Myocyte (in vitro differentiated cells): Measurements from ENCODE around the gene DLX3. TPM values are rescaled to one million over a fixed set of nuclear protein-coding genes. Genes with fewer than 3 reads are reported as not detected.

ENCODE experiments used
- DNase-seq: peaks from one replicate; pipeline ENCODE4 v3.0.0-alpha.2; 2012; ENCODE audit warnings: low read depth
- total RNA-seq: library from RNA; depleted of rRNA; stranded (reverse); fragments of >200 nt; gene quantifications from 2 replicates; pipeline ENCODE4 v1.2.3, GENCODE V29; 2014

DLX3 gene
- total RNA-seq, 1 donor from 2014 or later: 0.13 TPM

DNA sequence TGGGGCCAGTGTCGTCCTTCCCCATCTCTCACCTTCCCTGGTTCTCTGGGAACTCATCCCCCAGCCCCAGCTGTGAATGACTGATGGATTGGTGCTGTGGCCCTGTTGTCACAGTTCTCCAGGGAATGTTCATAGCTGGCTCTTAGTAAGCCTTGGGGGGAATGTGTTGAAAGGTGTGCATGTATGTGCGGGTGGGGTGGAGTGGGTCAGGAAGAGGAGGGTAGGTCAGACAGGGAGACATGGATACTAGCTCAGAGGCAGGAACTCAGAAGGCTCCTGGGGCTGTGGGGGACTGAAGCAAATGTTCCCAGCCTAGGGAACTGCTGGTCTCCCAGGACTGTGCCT lies 21.8 kb downstream of the DLX3 start:
- DNase-seq: no peak

DNA sequence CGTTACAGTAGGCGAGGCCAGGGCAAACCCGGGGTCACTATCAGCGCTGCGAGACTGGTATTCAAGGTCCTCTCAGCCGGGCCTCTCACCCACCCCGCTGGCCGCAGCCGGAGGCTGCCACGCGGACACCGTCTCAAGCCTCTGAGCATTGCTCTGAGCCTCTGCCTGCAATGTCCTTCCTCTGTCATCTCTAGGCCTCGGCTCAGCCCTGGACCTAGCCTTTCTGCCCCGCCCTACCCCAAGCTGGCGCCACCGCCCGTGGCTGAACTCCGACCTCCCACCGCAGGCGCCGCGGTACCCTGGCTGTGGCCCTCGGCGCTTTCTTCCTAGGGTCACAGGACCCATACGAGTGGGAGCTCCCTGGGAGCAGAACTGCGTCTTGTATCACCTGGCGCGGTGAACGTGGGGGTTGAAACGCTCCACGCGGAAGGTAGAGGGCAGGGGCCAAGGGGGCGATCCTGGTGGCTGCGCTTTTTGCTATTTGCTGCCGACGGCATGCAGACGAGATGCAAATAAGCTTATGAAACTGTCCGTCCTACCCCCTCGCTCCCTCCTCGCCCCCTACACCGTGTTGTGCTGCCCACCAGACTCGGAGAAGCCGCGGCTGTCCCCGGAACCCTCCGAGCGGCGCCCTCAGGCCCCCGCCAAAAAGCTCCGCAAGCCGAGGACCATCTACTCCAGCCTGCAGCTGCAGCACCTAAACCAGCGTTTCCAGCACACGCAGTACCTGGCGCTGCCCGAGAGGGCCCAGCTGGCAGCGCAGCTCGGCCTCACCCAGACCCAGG lies 22.3 kb downstream of the DLX3 start:
- DNase-seq: no peak

DNA sequence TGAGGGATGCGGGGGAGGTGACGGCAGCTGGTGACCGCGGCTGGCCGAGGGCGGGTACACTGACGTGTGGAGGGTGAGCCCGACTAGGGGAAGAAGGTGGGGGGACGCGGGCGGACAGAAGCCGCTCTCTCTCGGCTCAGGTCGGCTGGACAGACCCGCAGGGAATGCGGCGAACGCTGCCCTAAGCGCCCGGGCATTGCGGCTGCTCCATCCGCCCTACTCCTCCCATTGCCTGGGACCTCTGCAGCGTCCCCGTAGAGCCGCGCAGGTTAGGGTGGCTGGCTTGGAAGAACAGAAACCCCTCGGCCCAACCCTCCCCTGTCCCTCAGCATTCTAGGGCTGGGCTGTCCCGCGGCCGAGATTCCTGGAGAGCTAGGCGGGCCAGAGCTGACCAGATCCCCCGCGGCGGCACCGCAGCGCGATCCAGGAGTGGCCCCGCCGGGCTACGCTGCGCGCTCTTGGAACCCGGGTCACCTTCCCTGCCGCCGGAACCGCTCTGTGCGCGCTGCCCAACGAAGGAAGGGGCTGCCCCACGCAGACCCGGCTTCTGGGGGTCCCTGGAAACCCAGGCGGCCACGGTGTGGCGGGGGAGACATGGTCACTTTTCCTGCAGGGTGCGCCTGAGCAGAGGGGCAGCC lies 23.1 kb downstream of the DLX3 start:
- peak; percentile 33 for DNase-seq

DNA sequence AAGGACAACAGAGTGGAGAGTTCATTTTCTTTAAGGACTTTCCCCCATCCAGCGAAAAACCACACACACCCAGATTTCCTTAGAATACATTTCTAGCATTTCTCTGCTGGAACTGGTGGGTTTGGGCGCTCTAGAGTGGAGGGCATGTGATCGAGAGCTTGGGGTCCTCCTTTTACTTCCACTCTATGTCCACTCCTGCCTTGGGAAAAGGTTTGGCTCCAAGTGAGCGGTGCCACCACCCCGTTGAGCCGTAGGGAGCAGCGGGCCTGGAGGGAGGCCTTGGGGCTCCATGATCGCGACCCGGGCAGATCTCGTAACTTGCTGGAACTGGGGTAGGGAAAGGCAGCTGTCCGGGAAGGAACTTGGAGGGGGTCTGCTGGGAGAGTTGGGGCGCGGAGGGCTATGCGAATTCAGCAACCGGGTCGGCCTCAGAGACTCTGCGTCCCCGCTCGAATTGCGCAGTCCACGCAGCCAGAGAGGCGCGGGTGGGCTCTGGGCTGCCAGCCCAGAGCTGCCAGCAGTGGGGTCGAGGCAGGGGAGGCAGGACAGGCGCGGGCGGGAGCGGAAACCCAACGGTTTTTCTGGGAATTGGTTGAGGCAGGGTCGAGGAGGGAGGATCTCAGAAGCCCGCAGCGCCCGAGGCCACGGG lies 23.7 kb downstream of the DLX3 start:
- DNase-seq: no peak

DNA sequence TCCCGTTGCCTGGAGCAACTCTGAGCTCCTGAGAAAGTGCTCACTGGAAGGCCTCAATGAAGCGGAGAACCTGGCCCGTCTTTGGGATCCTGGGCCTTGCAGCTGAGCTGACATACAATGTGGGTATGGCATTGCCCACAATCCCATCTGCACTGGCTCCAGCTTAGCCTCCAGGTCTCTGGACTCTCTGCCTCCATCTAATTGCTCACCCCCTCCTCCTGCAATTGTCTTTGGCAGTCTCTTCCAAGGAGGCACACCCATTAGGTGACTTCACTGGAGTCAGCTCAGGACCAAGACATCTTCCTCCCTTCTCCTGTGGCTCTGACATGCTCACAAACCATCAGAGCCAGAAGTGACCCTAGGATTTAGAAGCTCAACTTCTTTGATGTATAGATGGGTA lies 24.5 kb downstream of the DLX3 start:
- no peak for DNase-seq

DNA sequence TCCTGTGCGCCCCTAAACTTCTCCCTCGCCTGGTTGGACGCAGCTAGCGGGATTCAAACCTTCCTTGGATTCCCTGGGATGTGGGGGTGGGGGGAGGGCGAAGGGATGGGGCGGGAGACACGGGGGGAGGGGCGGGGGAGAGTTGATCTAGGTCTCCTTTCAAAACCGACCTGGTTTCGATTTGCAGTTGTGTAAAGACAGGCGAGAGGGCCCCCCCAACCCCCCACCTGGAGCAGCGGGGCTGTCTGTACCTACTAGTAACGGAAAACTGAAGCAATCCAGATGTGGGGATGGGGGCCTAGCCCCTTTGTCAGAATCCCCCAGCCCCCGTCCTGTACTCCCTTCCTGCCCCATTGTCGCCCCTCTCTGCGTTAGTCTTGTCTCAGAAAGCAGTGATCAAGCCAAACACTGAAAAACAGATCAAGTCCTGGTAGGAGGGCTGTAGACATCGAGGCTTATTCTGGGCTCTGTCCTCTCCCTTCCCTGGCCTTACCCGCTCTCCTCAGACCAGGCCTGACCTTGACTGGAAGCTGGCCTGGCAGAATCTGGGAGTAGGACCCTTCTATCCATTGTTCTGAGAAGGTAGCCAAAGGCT lies 25.1 kb downstream of the DLX3 start:
- DNase-seq: no peak

DNA sequence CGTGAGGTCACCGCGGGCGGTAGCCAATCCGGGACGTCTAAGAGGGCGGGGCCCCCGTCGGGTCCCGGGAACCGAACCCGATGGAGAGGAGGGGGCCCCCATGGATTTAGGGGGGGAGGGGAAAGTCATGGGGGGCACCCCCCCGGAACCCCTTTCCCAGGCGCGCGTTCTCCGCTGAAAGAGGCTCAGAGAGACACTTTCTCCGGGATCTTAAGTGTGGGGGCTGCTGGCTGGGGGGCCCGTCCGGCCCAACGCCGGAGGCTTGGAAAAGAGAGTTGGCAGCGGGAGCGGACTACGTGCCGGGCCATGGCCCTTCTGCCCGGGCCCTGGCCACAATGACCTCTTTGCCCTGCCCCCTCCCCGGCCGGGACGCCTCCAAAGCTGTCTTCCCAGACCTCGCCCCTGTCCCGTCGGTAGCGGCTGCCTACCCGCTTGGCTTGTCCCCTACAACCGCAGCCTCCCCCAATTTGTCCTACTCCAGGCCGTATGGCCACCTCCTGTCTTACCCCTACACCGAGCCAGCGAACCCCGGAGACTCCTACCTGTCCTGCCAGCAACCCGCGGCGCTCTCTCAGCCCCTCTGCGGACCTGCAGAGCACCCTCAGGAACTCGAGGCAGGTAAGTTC lies 25.8 kb downstream of the DLX3 start, which contains the start of gene DLX4:
Gene DLX4, plus strand, starts transcription at position 57 of the 626 bp plus-strand sequence. Its CDS starts 279 bp downstream, at position 336.
- DNase-seq: no peak

DNA sequence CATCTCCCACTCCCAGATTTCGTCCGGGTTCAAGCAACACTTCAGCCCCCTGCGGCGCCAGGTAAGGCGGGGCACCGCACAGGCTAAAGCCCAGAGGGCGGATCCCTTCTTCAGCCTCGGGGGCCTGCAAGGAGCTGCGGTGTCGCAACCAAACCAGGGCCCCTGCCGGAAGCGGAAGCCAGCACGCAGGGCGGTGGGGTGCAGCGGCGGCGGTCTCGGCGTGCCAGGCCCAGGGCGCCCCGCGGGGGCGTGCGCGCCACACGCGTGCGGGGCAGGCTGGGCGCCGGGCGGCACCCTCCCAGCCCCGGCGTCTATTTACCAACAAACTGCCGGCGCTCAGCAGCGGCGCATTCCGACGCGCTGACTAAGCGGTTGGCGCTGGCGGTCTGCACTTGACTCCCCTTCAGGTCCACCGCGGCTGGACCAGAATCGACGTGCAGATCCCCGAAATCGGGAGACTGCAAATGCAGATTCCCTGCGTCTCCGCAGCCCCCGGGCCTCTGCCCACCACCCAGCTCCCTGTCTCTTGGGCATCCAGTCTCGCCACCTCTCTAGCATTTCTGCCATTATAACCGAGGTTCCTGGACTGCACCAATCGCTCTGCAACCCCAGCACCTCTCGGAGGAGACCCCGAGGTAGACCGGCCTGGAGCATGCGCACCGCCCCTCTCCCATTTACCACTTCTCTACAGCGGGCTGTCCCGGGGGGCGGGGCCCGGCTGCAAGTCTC lies 26.5 kb downstream of the DLX3 start:
- DNase-seq: peak; percentile 69

DNA sequence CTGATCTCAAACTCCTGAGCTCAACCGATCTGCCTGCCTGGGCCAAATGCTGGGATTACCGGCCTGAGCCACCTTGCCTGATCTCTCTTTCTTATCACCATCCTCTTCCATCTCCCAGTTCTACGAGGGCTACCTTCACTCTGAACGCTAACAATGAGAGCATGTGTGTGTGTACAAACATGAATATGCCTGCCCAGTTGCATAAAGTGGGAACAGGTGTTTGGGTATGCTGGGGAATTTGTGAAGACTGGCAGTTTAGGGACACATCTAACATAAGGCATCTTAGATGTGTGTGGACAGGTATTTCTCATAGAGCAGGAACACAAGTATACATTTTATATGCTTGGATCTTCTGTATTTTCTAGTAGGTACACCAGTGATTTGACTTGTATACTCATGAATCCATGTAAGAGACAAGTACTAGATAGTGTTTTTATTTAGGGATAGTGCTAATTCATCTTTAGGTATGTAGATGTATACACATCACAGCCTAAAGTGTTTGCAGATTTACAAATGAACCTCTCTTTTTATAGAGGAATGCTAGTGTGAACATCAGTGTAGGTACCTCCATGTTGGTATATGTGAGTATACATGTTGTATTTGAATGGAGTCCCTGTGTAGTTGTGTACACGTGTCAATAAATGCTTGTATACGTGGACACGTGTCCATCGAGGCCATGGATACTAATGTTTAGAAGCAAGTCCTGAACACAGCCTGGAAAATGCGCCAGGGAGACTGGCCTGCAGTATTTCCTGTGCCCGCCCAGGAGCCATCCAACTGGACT lies 27.2 kb downstream of the DLX3 start:
- no peak for DNase-seq

DNA sequence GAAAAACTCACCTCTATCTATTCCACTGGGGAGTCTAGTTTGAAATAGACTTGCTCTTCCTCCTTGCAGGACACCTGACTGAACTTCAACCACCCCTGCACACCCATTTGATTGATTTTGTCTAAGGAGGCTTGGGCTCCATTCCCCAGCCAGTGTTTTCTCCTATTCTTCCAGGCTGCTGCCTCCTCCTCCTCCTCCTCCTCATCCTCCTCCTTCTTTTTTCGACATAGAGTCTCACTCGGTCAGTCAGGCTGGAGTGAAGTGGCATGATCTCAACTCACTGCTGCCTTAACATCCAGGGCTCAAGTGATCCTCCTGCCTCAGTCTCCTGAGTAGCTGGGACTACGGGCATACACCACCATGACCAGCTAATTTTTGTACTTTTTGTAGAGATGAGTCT lies 27.8 kb downstream of the DLX3 start:
- DNase-seq: no peak

DNA sequence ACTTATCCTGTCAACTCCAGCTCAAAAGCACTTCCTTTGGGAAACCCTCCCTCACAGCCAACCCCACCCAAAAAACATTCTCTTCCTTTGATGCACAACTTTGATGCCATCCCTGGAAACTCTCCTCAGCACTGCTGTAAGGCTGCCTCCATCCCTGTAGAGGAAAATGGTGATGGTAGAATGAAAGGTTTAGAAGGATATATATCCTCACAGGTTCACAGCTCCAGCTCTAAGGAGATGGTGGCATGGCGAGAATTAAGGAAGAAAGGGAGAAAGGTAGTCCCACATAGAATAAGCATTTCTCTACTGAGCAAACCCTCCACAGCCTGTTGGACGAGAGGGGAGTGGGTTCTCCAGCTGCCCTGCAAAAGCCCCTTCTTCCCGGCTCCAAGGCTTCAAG lies 28.3 kb downstream of the DLX3 start:
- DNase-seq: no peak

DNA sequence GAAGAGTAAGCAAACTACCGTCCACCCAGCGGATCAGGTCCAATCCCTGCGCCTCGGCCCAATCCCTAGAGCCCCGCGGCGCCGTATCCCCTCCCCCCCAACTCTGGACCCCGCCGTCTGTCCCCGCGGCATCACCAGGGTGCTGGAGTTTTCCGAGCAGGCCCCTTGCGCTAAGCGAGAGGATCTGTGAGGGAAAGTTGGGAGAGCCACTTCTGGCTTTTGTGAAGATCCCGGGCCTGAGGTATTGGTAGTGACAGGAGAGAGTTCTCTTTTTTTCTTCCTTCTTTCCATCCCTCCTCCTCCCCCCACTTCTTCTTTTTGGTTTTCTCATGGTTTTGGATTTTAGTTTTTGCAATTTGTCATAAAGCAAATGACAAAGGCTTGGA lies 29.5 kb downstream of the DLX3 start:
- DNase-seq: no peak

DNA sequence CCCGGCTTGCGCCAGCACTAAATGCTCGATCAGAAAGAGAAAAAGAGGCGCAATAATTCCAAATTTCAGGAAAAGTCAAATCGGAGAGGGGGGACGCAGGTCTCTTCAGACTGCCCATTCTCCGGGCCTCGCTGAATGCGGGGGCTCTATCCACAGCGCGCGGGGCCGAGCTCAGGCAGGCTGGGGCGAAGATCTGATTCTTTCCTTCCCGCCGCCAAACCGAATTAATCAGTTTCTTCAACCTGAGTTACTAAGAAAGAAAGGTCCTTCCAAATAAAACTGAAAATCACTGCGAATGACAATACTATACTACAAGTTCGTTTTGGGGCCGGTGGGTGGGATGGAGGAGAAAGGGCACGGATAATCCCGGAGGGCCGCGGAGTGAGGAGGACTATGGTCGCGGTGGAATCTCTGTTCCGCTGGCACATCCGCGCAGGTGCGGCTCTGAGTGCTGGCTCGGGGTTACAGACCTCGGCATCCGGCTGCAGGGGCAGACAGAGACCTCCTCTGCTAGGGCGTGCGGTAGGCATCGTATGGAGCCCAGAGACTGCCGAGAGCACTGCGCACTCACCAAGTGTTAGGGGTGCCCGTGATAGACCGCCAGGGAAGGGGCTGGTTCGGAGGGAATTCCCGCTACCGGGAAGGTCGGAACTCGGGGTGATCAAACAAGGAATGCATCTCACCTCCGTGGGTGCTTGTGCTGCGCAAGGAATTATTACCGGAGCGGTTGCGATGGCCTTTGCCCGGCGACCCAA lies 30.1 kb downstream of the DLX3 start:
- no peak for DNase-seq

DNA sequence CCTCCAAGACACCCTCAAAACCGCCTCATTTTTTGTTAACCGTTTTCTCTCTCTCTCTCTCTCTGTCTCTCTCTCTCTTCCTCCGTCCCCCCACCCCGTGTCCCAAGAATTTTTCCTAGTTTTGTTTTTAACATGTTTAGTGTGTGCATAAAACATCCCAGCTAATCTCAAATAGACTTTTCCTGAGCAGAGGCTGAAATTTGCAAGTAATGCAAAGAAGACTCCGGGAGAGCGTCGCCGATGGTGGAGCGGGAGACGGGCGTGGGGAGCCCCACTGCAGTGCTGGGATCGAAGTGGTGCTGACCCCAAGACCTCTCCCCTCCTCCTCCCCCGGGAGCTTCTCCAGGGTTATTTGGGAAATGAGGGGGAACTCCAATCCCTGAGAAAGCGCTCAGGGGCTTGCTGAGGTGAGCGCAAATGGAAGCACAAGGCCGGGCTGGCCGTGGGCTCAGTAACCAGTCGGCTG lies 30.7 kb downstream of the DLX3 start:
- DNase-seq: no peak

DNA sequence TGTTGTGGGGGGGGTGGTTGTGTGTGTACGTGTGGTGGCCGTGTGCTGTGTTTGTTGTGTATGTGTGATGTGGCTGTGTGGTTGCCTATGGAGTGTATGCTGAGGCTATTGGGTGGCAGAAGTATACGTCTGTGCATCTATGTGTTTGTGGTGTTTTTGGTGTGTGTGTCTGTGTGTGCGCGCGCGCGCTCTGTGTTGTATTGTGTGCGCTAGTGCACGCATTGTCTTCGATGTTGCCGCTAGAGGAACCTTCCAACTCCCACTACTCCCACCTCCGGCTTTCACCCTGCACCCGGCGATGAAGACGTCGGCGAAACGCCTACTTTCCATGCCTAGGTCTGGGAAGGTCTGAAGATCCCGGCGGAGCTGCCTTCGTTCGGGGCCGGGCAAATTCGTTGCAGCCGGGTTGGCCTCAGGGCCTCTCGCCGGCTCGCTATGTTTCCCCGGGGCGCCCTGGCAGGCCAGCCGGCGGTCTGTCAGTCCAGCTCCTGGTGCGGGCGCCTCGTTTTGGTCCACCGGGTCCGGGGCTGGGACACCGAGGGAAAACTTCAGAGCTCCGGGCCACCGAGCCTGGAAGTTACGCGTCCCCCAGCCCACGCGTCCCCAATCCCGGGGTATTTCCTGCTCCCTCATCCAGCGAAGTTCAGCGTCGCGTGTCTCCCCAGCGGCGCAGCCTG lies 31.3 kb downstream of the DLX3 start:
- DNase-seq: no peak

DNA sequence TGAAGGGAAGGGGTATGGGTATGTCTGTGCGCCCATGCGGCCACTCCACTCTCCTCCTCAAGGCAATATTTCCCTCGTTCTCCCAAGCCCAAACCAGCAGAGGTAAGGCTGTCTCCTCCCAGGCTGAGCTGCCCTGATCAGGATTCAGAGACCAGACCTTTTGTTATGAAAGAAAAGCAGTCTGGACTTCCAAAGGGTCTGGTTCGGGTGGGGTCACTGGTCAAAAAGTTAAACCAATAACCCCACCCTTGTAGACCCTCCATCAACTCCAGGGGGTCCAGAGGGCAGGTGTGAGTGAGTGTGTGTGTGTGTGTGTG lies 31.8 kb downstream of the DLX3 start:
- no peak for DNase-seq

DNA sequence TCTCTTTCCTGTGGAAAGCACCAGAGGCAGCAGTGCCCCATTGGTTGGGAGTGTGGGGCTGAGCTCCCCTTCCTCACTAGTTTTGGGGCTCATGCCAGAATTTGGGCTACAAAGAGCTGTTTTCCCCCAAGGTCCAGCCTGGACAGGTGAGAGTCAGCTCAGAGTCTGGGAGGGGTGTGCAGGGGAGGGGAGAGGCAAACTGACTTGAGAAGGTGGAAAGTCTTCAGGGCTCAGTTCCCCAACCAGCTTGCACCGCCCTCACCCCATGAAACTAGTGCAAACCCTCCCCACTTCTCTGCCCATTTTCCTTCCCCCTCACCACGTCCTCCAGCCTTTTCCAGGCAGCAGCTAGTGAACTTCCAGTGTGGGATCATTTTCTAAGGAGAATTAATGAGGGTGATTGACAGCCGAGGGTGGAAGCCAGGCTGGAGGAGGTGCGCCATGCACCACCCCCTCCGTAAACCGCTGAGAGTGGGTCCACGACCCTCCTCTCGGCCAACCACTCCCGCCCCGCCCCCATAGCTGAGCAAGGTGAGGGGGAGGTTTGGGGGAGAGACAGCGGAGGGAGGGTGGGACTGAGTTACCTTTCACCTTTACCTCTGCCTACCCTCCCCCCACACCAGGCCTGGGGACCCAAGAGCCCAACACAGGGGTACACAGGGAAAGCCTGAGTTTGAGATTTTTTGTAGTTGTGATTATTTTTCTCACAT lies 32.3 kb downstream of the DLX3 start:
- no peak for DNase-seq
